HepG2 (cell line): Measurements from ENCODE around the gene SCUBE1. TPM values are rescaled to one million over a fixed set of nuclear protein-coding genes. Genes with fewer than 3 reads are reported as not detected.

ENCODE experiments used
- ARNT2 ChIP-seq: sonication (generic); formaldehyde crosslinking; IDR thresholded peaks from 2 replicates; pipeline ENCODE4 v1.8.0; 2022; ENCODE audit warnings: mild to moderate bottlenecking, low read depth, missing genetic modification reagents, moderate library complexity
- BRD4 ChIP-seq: sonication (generic); formaldehyde crosslinking; IDR thresholded peaks from 2 replicates; pipeline ENCODE4 v1.4.0; 2020; ENCODE audit warnings: missing genetic modification reagents
- CBX2 ChIP-seq, 2 experiments: fragments of 200-600 bp in 1 of 2; sonication (generic); formaldehyde crosslinking in 1 of 2; IDR thresholded peaks; 2 replicates each; pipeline versions ENCODE4 v1.7.0 to v1.8.1; 2018 to 2022; ENCODE audit warnings: low read depth in 2 of 2, low read length in 1 of 2, mild to moderate bottlenecking in 1 of 2, missing genetic modification reagents in 1 of 2
- EED ChIP-seq: sonication (generic); formaldehyde crosslinking; IDR thresholded peaks from 2 replicates; pipeline ENCODE4 v1.5.0; 2020; ENCODE audit warnings: mild to moderate bottlenecking, missing genetic modification reagents
- ERF ChIP-seq: IDR thresholded peaks from 2 replicates; pipeline ENCODE4 v1.6.1; 2018; ENCODE audit warnings: missing biosample characterization, missing genetic modification reagents
- HNRNPUL1 ChIP-seq: fragments of 200-400 bp; formaldehyde crosslinking; IDR thresholded peaks from 2 replicates; pipeline ENCODE4 v1.6.1; 2017; ENCODE audit warnings: low read depth, mild to moderate bottlenecking, low read length, moderate library complexity
- HOXA7 ChIP-seq: sonication (generic); formaldehyde crosslinking; IDR thresholded peaks from 2 replicates; pipeline ENCODE4 v1.8.1; 2022; ENCODE audit warnings: mild to moderate bottlenecking, missing genetic modification reagents, moderate library complexity
- IKZF4 ChIP-seq: sonication (generic); formaldehyde crosslinking; IDR thresholded peaks from 2 replicates; pipeline ENCODE4 v1.5.1; 2020; ENCODE audit warnings: borderline replicate concordance, mild to moderate bottlenecking, low read depth, missing genetic modification reagents; ENCODE audit errors: not compliant biosample characterization
- LBX2 ChIP-seq: sonication (generic); formaldehyde crosslinking; IDR thresholded peaks from 2 replicates; pipeline ENCODE4 v1.5.0; 2020; ENCODE audit warnings: missing genetic modification reagents, mild to moderate bottlenecking, borderline replicate concordance
- PPARG ChIP-seq: conservative IDR thresholded peaks from 2 replicates; pipeline ENCODE4 v1.6.1; 2016; ENCODE audit warnings: missing biosample characterization, missing genetic modification reagents
- REL ChIP-seq: sonication (generic); formaldehyde crosslinking; conservative IDR thresholded peaks from 2 replicates; pipeline ENCODE4 v1.8.0; 2022; ENCODE audit warnings: mild to moderate bottlenecking, missing genetic modification reagents, moderate library complexity
- SMAD9 ChIP-seq: sonication (generic); formaldehyde crosslinking; IDR thresholded peaks from 2 replicates; pipeline ENCODE4 v1.5.1; 2020; ENCODE audit warnings: mild to moderate bottlenecking, missing genetic modification reagents
- SNRNP70 ChIP-seq: fragments of 200-400 bp; formaldehyde crosslinking; IDR thresholded peaks from 2 replicates; pipeline ENCODE4 v1.6.1; 2017; ENCODE audit warnings: mild to moderate bottlenecking, low read depth, low read length, moderate library complexity
- STAT5B ChIP-seq: sonication (generic); formaldehyde crosslinking; IDR thresholded peaks from 2 replicates; pipeline ENCODE4 v1.4.0; 2020; ENCODE audit warnings: missing genetic modification reagents
- TEF ChIP-seq: sonication (generic); formaldehyde crosslinking; IDR thresholded peaks from 2 replicates; pipeline ENCODE4 v1.5.0; 2020; ENCODE audit warnings: missing genetic modification reagents
- YEATS4 ChIP-seq: sonication (generic); formaldehyde crosslinking; IDR thresholded peaks from 2 replicates; pipeline ENCODE4 v1.4.0; 2020; ENCODE audit warnings: missing genetic modification reagents, borderline replicate concordance
- ZNF362 ChIP-seq: sonication (generic); formaldehyde crosslinking; IDR thresholded peaks from 2 replicates; pipeline ENCODE4 v1.4.0; 2020; ENCODE audit warnings: missing genetic modification reagents, mild to moderate bottlenecking, borderline replicate concordance
- ZNF460 ChIP-seq: sonication (generic); formaldehyde crosslinking; IDR thresholded peaks from 2 replicates; pipeline ENCODE4 v1.5.1; 2020; ENCODE audit warnings: missing genetic modification reagents, mild to moderate bottlenecking, borderline replicate concordance
- ZNF552 ChIP-seq: sonication (generic); formaldehyde crosslinking; IDR thresholded peaks from 2 replicates; pipeline ENCODE4 v1.9.0; 2022; ENCODE audit warnings: missing genetic modification reagents, mild to moderate bottlenecking, borderline replicate concordance
- ZNF619 ChIP-seq: sonication (generic); formaldehyde crosslinking; IDR thresholded peaks from 2 replicates; pipeline ENCODE4 v1.4.0; 2020; ENCODE audit warnings: mild to moderate bottlenecking, missing genetic modification reagents
- ZNF639 ChIP-seq: conservative IDR thresholded peaks from 2 replicates; pipeline ENCODE4 v1.6.1; 2018; ENCODE audit warnings: missing genetic modification reagents
- ZNF761 ChIP-seq: sonication (generic); formaldehyde crosslinking; conservative IDR thresholded peaks from 2 replicates; pipeline ENCODE4 v1.4.0; 2020; ENCODE audit warnings: mild to moderate bottlenecking, missing genetic modification reagents
- ZSCAN29 ChIP-seq: sonication (generic); formaldehyde crosslinking; conservative IDR thresholded peaks from 2 replicates; pipeline ENCODE4 v1.4.0; 2020; ENCODE audit warnings: mild to moderate bottlenecking, missing genetic modification reagents
- ZUFSP ChIP-seq: sonication (generic); formaldehyde crosslinking; IDR thresholded peaks from 2 replicates; pipeline ENCODE4 v1.9.0; 2021; ENCODE audit warnings: missing genetic modification reagents, mild to moderate bottlenecking, borderline replicate concordance
- polyA plus RNA-seq, 8 experiments: library from polyadenylated mRNA; depleted of rRNA in 3 of 8; stranded (reverse) in 7 of 8; unstranded in 1 of 8; fragments of >200 nt; fragmentation: Illumina TruSeq in 4 of 8; extraction: Trizol in 4 of 8; gene quantifications; 2 replicates each; pipeline versions ENCODE4 v1.2.1 to v1.2.3, GENCODE V29; 2011 to 2016; ENCODE audit warnings: low read depth in 4 of 8, missing spikeins in 1 of 8, mixed read lengths in 1 of 8; ENCODE audit not compliant: insufficient read depth in 1 of 8
- total RNA-seq, 5 experiments: library from RNA; depleted of rRNA; stranded (reverse); fragments of >200 nt; fragmentation: Illumina TruSeq; extraction: Trizol; gene quantifications; 2 replicates each; pipeline ENCODE4 v1.2.3, GENCODE V29; 2016; ENCODE audit warnings: low read depth in 1 of 5

SCUBE1 gene
- total and polyA plus RNA-seq, 2 of the 13 experiments (the other 11 are each of a cell fraction or from before 2014, with no cell fraction given), result under 0.01 to 0.05 TPM

GRCh38 chr22:43186272-43187170 is 156.7 kb downstream of the SCUBE1 start, which contains the start of gene TTLL12 (continued):
- TF ChIP-seq ZNF362 (CRISPR knock-in tag) (no peak), EED (CRISPR knock-in tag) (no peak), BRD4 (no peak), SNRNP70 (no peak), STAT5B (CRISPR knock-in tag) (no peak), REL (CRISPR knock-in tag) (no peak), HOXA7 (no peak), HNRNPUL1 (no peak), ERF (CRISPR knock-in tag) (peak; percentile 31; the same call in 1 of the 2 replicates), ZNF761 (CRISPR knock-in tag) (no peak), CBX2 (IDR thresholded peaks at IDR 0.05; ENCODE audit: low read depth, low read length) (no peak), CBX2 (CRISPR knock-in tag; IDR thresholded peaks at IDR 0.05; ENCODE audit: low read depth) (no peak), ARNT2 (CRISPR knock-in tag) (peak; percentile 56; the same call in 1 of the 2 replicates), ZNF619 (no peak), IKZF4 (peak; percentile 65), LBX2 (CRISPR knock-in tag) (no peak; the same call in 1 of the 2 replicates), ZUFSP (CRISPR knock-in tag) (no peak), ZNF639 (CRISPR knock-in tag) (no peak), ZNF460 (CRISPR knock-in tag) (no peak), ZSCAN29 (CRISPR knock-in tag) (no peak), PPARG (CRISPR knock-in tag) (no peak), ZNF552 (CRISPR knock-in tag) (no peak), YEATS4 (CRISPR knock-in tag) (peak; percentile 39), SMAD9 (no peak), TEF (no peak)
